IMR-90 (cell line): ENCODE data around the gene ZNF771.

Source experiments
- CEBPB ChIP-seq: IDR thresholded peaks from 2 replicates; pipeline ENCODE4 v1.6.1; 2012; ENCODE audit warnings: low read depth, low read length, improper control_type of control experiment
- CHD1 ChIP-seq: IDR thresholded peaks from 2 replicates; pipeline ENCODE4 v1.6.1; 2012; ENCODE audit warnings: low read depth, low read length, improper control_type of control experiment
- MXI1 ChIP-seq: IDR thresholded peaks from 2 replicates; pipeline ENCODE4 v1.6.1; 2012; ENCODE audit warnings: low read depth, mild to moderate bottlenecking, low read length, moderate library complexity, borderline replicate concordance
- POLR2A ChIP-seq: IDR thresholded peaks from 2 replicates; pipeline ENCODE4 v1.6.1; 2012; ENCODE audit warnings: mild to moderate bottlenecking, low read depth, low read length
- SMC3 ChIP-seq: fragments of 150-350 bp; IDR thresholded peaks from 2 replicates; pipeline ENCODE4 v1.6.1; 2016; ENCODE audit warnings: low read depth, mild to moderate bottlenecking, antibody characterized with exemption, low read length, moderate library complexity
- TF ChIP-seq, protein P1 (sequence below): fragments of 150-350 bp; IDR thresholded peaks from 2 replicates; pipeline ENCODE4 v1.6.1; 2017; ENCODE audit warnings: mild to moderate bottlenecking, antibody characterized with exemption, low read length, low read depth
- TF ChIP-seq, protein P2 (sequence below): conservative IDR thresholded peaks from 2 replicates; pipeline ENCODE4 v1.5.1; 2012; ENCODE audit warnings: mild to moderate bottlenecking, low read depth, low read length, improper control_type of control experiment
- TF ChIP-seq, protein P3 (sequence below): fragments of 150-350 bp; IDR thresholded peaks from 2 replicates; pipeline ENCODE4 v1.6.1; 2016; ENCODE audit warnings: low read depth, mild to moderate bottlenecking, low read length, moderate library complexity, borderline replicate concordance

DNA sequence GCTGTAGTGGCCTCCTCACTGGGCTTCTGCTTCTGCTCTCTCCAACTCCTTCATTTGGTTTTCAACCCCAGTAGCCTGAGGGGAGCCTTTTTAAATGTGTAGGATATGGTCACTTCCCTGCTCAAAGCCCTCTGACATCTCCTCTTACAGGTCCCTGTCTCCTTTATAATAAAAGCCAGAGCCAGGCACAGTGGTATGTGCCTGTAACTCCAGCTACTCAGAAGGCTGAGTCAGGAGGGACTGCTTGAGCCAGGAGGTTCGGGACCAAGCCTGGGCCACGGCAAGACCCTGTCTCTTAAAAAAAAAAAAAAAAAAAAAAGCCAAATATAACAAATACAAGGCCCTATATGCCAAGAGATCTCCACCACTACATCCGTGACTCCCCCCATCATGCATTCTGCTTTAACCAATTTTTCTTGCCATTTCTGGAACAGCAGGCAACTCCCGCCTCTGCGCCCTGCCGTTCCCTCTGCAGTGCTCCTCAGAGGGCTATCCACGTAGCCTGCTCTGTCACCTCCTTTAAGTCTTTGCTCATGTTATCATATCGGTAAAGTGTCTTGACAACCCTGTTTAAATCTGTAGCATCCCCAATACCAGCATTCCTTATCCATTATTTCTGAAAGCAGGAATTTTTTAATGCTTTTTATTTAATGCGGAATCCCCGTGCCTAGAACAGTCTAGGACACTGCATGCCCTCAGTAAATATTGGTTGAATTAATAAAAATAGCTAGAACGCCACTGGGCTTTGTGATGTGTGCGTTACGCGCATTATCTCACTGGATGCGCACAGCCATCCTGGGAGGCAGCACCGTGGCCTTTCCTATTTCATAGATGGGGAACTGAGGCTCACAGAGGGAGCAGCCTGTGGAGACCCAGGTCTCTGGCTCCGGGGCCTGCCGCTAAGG is 9.5 kb downstream of the ZNF771 start:
- no peak for TF ChIP-seq POLR2A
- TF ChIP-seq, protein P1, sequence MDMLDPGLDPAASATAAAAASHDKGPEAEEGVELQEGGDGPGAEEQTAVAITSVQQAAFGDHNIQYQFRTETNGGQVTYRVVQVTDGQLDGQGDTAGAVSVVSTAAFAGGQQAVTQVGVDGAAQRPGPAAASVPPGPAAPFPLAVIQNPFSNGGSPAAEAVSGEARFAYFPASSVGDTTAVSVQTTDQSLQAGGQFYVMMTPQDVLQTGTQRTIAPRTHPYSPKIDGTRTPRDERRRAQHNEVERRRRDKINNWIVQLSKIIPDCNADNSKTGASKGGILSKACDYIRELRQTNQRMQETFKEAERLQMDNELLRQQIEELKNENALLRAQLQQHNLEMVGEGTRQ: no peak
- no peak for TF ChIP-seq CEBPB
- TF ChIP-seq, protein P2, sequence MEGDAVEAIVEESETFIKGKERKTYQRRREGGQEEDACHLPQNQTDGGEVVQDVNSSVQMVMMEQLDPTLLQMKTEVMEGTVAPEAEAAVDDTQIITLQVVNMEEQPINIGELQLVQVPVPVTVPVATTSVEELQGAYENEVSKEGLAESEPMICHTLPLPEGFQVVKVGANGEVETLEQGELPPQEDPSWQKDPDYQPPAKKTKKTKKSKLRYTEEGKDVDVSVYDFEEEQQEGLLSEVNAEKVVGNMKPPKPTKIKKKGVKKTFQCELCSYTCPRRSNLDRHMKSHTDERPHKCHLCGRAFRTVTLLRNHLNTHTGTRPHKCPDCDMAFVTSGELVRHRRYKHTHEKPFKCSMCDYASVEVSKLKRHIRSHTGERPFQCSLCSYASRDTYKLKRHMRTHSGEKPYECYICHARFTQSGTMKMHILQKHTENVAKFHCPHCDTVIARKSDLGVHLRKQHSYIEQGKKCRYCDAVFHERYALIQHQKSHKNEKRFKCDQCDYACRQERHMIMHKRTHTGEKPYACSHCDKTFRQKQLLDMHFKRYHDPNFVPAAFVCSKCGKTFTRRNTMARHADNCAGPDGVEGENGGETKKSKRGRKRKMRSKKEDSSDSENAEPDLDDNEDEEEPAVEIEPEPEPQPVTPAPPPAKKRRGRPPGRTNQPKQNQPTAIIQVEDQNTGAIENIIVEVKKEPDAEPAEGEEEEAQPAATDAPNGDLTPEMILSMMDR: no peak
- TF ChIP-seq, protein P3, sequence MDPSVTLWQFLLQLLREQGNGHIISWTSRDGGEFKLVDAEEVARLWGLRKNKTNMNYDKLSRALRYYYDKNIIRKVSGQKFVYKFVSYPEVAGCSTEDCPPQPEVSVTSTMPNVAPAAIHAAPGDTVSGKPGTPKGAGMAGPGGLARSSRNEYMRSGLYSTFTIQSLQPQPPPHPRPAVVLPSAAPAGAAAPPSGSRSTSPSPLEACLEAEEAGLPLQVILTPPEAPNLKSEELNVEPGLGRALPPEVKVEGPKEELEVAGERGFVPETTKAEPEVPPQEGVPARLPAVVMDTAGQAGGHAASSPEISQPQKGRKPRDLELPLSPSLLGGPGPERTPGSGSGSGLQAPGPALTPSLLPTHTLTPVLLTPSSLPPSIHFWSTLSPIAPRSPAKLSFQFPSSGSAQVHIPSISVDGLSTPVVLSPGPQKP: no peak
- no peak for TF ChIP-seq CHD1
- no peak for TF ChIP-seq SMC3
- no peak for TF ChIP-seq MXI1
